Ammon's horn (tissue), 1 donor: ENCODE measurements around the gene MTX3.

Experiments
- DNase-seq: peaks from one replicate; pipeline ENCODE4 v3.0.0-alpha.2; 2016; ENCODE audit warnings: low spot score

MTX3 gene

DNA sequence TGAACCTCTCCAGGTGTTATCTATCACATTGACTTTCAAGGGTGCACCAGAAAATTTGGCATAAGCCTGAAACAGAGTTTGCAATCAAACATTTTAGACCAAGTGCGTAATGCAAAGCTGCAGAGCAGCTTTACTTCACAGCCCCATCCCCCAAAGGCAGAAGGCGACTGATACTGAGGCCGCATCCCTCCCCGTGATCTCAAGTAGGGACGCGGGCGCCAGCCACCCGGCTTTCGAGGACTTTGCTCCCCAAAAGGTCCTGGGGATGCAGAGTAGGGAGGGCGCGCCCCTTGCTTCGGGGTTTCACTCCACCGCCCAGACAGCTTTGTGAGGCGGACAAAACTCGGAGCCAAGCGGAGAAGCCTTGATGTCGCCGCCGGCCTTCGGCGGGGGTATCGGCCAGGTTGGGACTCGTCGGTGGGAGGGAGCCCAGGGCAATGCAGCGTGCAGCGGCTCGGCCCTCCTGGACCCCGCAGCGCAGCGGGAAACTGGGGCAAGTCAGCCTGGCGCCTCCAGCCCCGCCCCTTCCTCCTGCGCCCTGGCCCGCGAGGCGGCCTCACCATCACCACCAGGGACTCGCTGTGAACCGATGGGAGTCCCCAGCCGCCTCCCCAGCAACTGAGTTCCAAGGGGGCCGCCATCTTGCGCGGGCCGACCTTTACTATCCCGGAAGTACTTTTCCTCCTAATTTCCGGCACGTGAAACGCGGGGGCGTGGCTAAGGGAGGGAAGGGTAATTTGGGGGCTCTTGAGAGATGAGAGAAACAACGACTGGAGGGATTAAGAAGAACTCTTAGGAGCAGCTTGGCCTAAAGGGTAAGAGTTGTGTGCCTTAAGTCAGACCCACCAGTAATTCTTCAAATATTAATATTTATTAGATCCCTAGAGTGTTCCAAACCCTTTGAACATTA lies at the start of gene MTX3:
Gene MTX3, minus strand, starts transcription at position 665 of the 910 bp plus-strand sequence. Its CDS starts 24 bp downstream, at position 641.
- DNase-seq = peak; percentile 81

GRCh38 chr5:80039650-80040049 lies 48.6 kb upstream of the MTX3 start:
- no peak for DNase-seq

DNA sequence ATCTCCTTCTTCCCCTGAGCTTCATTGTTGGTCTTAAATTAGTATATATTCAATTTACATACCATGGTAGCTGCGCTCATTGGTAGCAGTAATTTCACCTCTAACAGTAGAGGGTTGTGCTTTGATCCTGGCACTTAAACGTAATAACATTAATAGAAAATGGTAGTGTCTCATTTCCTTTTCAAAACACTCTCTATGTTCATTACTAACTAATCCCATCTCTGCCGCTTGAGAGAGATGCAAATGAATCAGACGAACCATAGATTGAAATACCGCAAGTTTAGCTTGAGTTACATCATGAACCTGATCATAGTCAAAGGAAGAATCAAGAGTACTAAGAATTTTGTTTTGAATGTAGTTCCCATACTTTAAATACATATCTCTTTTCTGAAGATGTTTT lies 46.3 kb upstream of the MTX3 start:
- no peak for DNase-seq

DNA sequence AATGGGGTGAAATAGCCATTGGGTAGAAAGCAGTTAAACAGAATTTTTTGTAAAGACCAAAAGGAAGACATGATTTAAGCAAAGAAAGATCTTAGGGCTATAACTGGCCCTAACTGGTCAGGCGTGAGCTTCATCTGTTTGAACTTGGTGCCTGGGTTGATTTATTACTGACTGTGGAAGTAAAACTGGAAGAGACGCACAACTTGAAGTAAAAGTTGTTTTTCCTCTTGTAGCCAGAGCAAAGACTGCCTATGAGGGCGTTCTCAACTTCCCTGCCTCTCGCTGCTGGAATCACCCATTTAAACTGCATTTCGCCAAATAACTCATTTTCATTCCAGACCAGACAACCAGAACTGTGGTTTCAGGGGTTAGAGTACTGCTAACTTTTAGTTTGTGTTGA lies 45.6 kb upstream of the MTX3 start:
- no peak for DNase-seq

GRCh38 chr5:80035839-80036238 lies 44.8 kb upstream of the MTX3 start:
- no peak for DNase-seq

DNA sequence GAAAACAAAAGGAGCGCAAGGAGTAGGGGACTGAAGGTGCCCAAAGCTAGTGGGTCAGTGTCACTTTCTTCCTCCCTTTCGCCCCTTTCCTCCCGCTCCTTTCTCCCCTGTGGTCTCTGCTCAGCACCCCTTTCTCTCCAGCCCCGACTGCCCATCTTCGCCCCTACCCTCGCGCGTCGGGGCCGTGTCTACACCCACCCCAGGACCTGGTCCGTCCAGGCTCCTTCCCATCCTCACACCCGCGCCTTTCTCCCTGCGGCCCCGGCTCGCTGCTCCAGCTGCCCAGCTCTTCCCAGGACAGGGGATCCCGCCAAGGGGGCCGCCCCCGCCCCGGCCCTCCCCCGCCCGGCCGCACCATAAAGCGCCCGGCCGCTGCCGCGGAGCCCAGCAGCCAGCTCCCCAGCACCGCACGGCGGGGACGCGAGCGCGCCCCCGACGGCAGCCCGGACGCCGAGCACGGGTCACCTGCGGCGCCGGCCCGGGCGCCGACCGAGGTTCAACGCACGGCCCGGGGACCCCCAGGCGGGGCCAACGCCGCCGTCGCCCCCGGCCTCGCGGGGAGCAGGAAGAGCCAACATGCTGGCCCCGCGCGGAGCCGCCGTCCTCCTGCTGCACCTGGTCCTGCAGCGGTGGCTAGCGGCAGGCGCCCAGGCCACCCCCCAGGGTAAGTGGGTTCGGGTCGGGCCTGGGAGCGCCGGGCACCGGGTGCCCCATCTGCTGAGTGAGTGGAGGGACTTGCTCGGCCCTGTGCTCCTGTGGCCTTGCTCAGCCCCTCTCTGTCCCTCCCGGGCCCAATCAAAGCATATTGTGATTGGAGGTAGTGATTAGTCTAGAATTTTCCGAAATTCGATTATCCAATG lies 44.1 kb upstream of the MTX3 start, which contains the start of gene THBS4:
Gene THBS4, plus strand, starts transcription at position 387 of the 860 bp plus-strand sequence. Its CDS starts 190 bp downstream, at position 577.
- DNase-seq = no peak

DNA sequence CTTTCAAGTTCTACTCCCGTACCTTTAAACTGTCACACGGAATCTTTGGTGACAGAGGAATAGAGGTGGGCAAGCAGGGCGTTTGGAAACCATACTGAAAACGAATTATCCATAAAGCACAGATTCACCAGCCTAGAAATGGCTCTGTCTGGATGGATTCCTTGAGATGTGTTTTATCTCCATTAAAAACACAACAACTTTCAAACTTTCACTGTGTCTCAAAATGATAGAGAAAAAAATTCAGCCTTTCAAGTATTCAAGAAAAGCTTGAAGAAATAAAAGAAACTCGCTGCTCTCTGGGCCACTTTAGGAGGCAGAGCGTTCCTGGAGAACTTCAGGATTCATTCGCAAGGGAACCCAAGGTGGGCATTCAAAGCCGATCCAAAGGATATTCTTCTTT lies 43.5 kb upstream of the MTX3 start:
- DNase-seq = no peak

GRCh38 chr5:80033513-80033912 lies 42.5 kb upstream of the MTX3 start:
- no peak for DNase-seq

- no peak for DNase-seq
Observed at GRCh38 chr5:80031109-80031508, 40.0 kb upstream of the MTX3 start.

GRCh38 chr5:80026841-80027240 lies 35.8 kb upstream of the MTX3 start:
- DNase-seq = no peak

DNA sequence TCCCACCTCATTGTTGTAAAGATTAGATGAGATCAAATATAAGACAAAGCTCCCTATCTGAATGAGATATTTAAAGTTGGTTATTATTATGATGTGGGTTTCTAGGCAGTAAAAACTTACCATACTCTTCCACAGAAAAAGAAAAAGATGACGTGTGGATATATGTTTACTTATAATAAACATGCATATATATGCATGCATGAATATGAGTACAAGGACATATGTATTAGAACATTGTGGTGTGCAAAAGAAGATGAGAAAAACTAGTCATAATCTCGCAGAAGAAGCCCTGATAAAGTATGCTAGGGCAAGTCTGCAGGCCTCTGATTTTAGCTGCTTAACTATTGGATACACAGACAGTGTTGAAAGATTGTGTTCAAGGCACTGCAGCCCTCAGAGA lies 34.0 kb upstream of the MTX3 start:
- DNase-seq = no peak

DNA sequence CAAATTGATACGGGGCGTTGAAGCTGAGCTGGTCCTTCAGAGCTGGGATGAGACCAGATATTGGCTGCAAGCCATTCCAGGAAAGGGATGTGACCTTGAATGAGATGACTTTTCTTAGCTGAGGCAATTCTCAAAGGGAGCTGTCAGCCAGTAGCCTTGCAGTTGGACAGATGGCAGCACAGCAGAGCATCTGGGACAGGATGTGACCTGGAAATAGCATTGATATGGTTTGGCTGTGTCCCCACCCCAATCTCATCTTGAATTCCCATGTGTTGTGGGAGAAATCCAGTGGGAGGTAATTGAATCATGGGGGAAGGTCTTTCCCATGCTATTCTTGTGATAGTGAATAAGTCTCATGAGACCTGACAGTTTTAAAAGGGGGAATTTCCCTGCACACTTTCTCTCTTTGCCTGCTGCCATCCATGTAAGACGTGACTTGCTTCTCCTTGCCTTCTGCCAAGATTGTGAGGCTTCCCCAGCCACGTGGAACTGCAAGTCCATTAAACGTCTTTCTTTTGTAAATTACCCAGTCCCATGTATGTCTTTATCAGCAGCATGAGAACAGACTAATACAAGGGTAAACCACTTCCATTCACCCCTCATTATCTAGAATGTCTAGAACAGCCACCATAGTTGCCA lies 19.8 kb upstream of the MTX3 start:
- no peak for DNase-seq

- DNase-seq = no peak
Observed at GRCh38 chr5:80008995-80009765, 18.1 kb upstream of the MTX3 start.

DNA sequence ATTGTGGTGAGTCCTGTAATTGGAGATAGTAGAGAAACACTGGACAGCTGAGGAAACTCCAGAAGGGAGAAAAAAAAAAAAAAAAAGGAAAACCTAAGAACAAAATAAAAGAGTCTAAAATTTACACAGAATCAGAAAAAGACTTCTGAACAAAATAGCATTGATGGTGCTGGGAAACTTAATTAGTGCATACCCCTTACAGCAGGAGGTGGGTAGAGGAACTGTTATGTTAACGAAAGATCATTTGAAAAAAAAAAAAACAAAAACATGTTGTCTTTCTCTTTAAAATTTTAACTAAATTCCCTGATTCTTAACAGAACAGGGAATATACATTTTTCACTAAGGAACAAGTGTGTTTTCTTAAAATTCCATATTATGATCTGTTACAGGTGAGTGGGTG lies 11.6 kb upstream of the MTX3 start:
- DNase-seq = no peak

DNA sequence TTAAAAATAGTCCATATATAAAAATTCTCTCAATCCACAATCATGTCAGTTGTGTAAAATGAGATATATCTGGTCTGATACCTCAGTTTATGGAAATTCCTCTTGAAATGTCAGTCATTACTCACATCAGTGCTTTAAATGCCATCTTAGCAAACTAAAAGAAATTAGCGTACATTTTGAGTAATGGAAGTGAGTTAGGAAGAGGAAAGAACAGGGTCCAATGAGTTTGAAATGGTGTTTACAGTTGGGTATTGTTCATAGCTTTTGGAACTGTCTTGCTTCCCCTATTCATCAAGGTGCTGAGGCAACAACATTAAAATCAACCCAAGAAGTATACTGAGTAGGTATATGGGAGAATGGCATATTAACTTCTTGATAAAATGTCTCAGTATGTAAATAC lies 8.7 kb upstream of the MTX3 start:
- no peak for DNase-seq

DNA sequence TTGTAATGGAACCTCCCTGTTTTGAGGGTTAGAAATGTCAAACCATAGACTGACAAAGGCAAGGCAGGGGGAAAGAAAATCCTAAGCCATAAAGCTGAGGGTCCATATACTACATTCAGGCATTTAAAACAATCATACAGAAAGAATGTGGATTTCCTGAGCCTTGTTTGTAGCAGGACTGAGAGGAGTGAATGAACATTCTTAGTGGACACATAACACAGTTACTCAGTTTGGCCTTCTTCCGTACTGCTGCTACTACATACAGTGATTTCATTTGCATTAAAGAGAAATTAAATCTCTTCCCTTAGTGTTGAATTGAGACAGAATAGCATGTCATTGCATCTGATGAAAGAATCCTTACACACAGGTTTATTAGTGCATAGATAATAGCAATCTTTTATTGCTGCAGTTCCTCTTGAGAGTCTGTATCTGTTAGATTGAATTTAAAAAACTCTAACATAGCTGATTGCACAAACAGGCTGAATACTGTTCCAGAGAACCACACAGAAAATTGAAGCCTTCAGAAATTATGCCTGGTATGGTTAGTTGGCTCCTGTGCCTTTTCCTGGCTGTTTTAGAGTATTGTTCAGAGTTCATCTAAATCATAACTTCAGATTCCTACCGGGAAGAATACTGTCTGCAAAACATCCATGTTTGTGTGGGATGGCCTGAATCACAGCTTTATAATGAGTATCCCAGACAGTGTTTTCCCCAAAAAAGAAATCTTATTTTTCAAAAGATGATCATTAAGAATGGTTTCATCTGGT lies 2.0 kb upstream of the MTX3 start:
- DNase-seq = no peak

GRCh38 chr5:79990205-79990597 lies 861 bp downstream of the MTX3 start:
- no peak for DNase-seq

GRCh38 chr5:79986260-79986659 lies 4.8 kb downstream of the MTX3 start:
- no peak for DNase-seq

DNA sequence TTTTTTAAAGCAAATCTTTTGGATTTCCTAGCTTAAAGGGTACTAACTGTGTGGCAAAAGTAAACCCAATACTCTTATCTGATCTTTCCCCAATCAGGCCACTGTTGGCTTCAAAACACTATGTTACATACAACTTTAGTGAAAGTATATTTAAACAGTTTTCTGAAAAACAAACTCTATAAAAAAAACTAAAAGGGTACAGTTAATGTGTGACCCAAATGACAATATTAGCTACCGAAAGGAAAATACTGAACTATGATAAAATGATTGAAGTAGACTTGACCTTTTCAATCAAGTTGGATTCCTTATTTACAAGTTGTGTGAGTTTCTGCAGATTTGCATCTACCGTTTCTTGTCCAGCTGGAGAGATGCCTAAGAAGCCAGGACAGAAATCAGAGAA lies 5.8 kb downstream of the MTX3 start:
- no peak for DNase-seq

DNA sequence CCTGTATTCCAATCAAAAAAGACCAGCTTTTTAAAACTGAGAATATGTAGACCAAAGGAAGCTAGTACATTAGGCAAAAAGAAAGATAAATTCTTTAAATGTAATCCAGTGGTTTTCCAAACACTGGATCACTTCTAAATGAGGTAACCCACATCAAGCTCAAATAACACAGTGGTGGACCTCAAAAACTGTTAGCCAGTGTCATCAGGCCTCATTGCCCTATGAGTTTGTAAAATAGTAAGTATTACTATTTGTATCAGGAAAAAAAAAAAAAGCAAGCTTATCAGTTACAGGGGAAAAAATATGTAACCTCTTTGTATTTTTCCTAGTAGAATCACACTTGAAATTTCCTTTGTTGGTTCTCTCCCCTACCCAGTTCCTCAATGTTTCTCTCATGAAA lies 6.7 kb downstream of the MTX3 start:
- no peak for DNase-seq

- DNase-seq = no peak
Observed at GRCh38 chr5:79983618-79984017, 7.4 kb downstream of the MTX3 start.
